ENCODE data around the gene PCP2.

- TF ChIP-seq CTCF (conservative IDR thresholded peaks at IDR 0.05; ENCODE audit: low read length) (no peak), EZH2phosphoT487 (IDR thresholded peaks at IDR 0.05; ENCODE audit: borderline replicate concordance) (no peak)
Observed at GRCh38 chr19:7676376-7676775, 42.9 kb upstream of the PCP2 start.
